Cardiac muscle cell (in vitro differentiated cells and primary cell): ENCODE measurements around the gene VSTM2B. TPM values are rescaled to one million over a fixed set of nuclear protein-coding genes. Genes with fewer than 3 reads are reported as not detected.

Experiments
- DNase-seq, 2 donors: peaks; one replicate each; pipeline versions ENCODE4 v3.0.0 to v3.0.0-alpha.2; 2010 to 2017; ENCODE audit warnings: low read depth in 1 of 2, low spot score in 1 of 2
- H3K27ac ChIP-seq: fragments of 200-600 bp; sonication (generic); 2 replicates; pipeline ENCODE4 v1.5.1; 2016
- H3K27me3 ChIP-seq: fragments of 200-600 bp; sonication (generic); 2 replicates; pipeline ENCODE4 v1.6.0; 2016; ENCODE audit warnings: control low read depth
- H3K36me3 ChIP-seq: fragments of 200-600 bp; sonication (generic); 2 replicates; pipeline ENCODE4 v1.5.1; 2016; ENCODE audit warnings: control low read depth
- H3K4me1 ChIP-seq: fragments of 200-600 bp; sonication (generic); 2 replicates; pipeline ENCODE4 v1.8.1; 2017; ENCODE audit warnings: low read depth, mild to moderate bottlenecking, mixed run types
- H3K4me3 ChIP-seq: fragments of 200-600 bp; sonication (generic); 2 replicates; pipeline ENCODE4 v1.5.1; 2016; ENCODE audit warnings: mild to moderate bottlenecking
- H3K9me3 ChIP-seq: fragments of 200-600 bp; sonication (generic); 2 replicates; pipeline ENCODE4 v1.5.1; 2017; ENCODE audit warnings: low read depth, mild to moderate bottlenecking, control low read depth
- polyA plus RNA-seq: library from polyadenylated mRNA; unstranded; fragments of >200 nt; fragmentation: Nextera tagmentation; extraction: Ambion mirVana; gene quantifications from 2 replicates; pipeline ENCODE4 v1.2.1, GENCODE V29; 2016
- total RNA-seq: library from RNA; depleted of rRNA; stranded (reverse); fragments of >200 nt; gene quantifications from 2 replicates; pipeline ENCODE4 v1.2.3, GENCODE V29; 2016
- TF ChIP-seq, protein P1 (sequence below): IDR thresholded peaks from 2 replicates; pipeline ENCODE4 v1.5.1; 2012; ENCODE audit warnings: low read depth, mild to moderate bottlenecking, low read length

VSTM2B gene
- total and polyA plus RNA-seq, 2 experiments from 2014 or later = 0.39 TPM; not detected in 1

DNA sequence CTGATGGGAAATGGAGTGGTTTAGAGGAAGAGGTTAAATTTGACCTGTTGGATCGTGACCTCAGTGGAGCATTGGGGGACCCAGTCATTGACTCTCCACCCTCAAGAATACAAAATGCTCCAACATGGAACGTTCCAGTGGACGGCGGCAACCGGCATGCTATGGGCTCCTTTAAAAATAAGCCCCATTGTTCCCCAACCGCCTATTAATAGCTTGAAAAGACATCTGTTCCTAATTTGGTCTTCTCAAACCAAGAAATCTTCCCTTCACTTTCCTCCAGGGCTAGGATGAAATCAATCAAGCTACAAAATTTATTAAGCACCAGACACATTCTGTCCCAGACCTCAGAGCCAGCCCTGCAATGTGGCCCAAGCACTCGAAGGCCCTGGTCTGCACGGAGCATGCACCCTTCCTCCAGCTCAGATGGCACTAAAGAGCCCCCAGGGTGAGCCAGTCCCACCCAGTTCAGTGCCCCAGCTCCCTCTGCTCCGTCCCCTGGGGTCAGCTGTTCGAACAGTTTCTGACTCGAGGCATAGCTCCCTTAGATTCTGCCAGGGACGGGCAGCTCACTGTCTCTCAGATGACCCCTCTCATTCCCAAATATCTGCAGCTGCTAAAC is 22.5 kb upstream of the VSTM2B start:
- Histone ChIP-seq H3K27me3 (no peaks in the 10 kb centered on the region), H3K4me3 (no peak overlapping the region), H3K9me3 (no peaks in the 10 kb centered on the region), H3K4me1 (no peaks in the 10 kb centered on the region), H3K36me3 (no peaks in the 10 kb centered on the region), H3K27ac (no peak overlapping the region)
- TF ChIP-seq, protein P1, sequence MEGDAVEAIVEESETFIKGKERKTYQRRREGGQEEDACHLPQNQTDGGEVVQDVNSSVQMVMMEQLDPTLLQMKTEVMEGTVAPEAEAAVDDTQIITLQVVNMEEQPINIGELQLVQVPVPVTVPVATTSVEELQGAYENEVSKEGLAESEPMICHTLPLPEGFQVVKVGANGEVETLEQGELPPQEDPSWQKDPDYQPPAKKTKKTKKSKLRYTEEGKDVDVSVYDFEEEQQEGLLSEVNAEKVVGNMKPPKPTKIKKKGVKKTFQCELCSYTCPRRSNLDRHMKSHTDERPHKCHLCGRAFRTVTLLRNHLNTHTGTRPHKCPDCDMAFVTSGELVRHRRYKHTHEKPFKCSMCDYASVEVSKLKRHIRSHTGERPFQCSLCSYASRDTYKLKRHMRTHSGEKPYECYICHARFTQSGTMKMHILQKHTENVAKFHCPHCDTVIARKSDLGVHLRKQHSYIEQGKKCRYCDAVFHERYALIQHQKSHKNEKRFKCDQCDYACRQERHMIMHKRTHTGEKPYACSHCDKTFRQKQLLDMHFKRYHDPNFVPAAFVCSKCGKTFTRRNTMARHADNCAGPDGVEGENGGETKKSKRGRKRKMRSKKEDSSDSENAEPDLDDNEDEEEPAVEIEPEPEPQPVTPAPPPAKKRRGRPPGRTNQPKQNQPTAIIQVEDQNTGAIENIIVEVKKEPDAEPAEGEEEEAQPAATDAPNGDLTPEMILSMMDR = no peak
- DNase-seq = no peak

DNA sequence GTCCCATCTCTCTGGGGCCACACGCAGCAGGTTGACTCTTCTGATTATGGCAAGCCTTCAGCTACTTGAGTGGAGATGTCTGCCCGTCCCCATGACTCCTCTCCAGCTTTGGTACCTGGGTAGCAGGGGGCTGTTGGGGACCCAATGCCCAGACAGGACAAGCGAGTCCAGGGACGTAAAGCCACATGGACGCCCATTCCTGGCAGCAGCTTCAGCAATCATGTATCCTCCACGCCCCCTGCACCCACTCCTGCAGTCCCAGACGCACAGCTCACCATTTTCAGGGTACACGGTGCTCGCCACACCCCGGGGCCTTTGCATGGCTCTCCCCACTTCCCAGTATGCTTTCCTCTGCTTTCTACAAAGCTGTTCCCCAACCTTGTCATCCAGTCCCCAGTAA is 22.0 kb upstream of the VSTM2B start:
- Histone ChIP-seq H3K36me3 (no peaks in the 10 kb centered on the region), H3K27ac (no peak overlapping the region), H3K9me3 (no peaks in the 10 kb centered on the region), H3K4me3 (no peak overlapping the region), H3K27me3 (no peaks in the 10 kb centered on the region), H3K4me1 (no peaks in the 10 kb centered on the region)
- no peak for DNase-seq
- TF ChIP-seq, protein P1 = no peak

DNA sequence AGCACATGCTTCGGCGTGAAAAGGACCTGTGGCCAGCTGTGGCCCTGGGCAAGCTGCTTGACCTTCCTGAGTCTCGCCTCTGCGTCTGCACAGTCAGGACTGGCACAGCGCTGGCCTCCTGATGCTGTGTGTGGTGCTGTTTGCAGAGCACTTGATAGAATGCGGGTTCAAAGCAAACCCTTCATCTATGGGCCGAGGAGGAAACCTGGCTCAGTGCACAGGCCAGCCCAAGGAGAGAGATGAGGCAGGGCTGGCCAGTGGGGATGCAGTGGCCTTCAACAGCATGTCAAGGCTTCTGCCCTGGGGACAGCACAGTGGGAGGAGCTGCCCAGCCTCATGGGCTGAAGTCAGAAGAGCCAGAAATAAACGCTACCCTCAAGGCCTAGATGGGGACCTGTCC is 21.3 kb upstream of the VSTM2B start:
- Histone ChIP-seq H3K27ac (no peak overlapping the region), H3K4me1 (no peaks in the 10 kb centered on the region), H3K4me3 (no peak overlapping the region), H3K36me3 (no peaks in the 10 kb centered on the region), H3K9me3 (no peaks in the 10 kb centered on the region), H3K27me3 (no peaks in the 10 kb centered on the region)
- TF ChIP-seq, protein P1 = no peak
- no peak for DNase-seq

DNA sequence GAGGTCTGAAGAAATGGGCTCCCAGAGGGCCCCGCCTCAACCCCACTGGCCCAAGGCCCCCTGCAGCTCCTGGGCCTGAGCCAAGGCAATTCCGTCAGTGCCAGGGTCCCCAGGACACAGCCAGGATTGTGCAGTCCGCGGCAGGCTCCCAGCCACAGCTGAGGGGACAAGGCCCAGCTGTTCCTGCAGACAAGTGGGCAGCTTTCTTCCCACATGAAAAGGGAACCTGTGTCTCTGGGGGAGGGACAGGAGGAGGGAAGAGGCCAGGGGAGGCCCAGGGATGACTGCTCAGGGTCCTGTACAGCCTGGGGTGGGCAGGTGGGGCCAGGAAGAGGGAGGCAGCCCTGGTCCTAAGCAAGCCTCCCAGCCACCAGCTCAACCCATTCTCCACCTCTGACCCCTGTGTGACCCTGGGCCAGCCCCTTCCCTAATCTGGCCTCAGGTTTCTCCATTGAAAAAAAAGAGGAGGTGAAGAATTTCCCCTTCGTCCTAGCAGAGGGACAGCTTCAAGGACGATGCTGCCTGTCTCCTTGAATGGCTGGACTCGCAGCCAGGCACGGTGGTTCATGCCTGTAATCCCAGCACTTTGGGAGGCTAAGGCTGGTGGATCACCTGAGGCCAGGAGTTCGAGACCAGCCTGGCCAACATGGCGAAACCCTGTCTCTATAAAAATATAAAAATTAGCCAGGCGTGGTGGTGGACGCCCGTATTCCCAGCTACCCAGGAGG is 20.5 kb upstream of the VSTM2B start:
- Histone ChIP-seq H3K4me1 (no peaks in the 10 kb centered on the region), H3K27ac (no peak overlapping the region), H3K9me3 (no peaks in the 10 kb centered on the region), H3K27me3 (no peaks in the 10 kb centered on the region), H3K36me3 (no peaks in the 10 kb centered on the region), H3K4me3 (no peak overlapping the region)
- TF ChIP-seq, protein P1 = no peak
- no peak for DNase-seq

DNA sequence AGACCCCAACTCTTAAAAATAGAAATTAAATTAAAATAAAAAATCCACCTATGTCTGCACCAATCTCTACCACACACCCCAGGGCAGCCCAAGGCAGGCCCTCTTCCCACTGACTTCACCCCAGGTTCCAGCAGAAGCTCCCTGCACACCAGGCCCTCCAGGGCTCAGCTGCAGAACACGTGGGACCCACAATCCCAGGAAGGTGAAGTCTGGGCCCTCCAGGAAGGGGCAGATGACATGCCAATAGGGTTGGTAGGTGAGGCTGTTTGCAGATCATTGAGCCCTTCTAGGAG is 19.2 kb upstream of the VSTM2B start:
- H3K4me1 ChIP-seq = no peaks in the 10 kb centered on the region
- TF ChIP-seq, protein P1 = no peak
- no peak overlapping the region for H3K27ac ChIP-seq
- no peaks in the 10 kb centered on the region for H3K36me3 ChIP-seq
- H3K27me3 ChIP-seq = no peaks in the 10 kb centered on the region
- H3K9me3 ChIP-seq = no peaks in the 10 kb centered on the region
- H3K4me3 ChIP-seq = no peak overlapping the region
- DNase-seq = no peak
